ENCODE results near the gene MAPKAP1.

MAPKAP1 gene

DNA sequence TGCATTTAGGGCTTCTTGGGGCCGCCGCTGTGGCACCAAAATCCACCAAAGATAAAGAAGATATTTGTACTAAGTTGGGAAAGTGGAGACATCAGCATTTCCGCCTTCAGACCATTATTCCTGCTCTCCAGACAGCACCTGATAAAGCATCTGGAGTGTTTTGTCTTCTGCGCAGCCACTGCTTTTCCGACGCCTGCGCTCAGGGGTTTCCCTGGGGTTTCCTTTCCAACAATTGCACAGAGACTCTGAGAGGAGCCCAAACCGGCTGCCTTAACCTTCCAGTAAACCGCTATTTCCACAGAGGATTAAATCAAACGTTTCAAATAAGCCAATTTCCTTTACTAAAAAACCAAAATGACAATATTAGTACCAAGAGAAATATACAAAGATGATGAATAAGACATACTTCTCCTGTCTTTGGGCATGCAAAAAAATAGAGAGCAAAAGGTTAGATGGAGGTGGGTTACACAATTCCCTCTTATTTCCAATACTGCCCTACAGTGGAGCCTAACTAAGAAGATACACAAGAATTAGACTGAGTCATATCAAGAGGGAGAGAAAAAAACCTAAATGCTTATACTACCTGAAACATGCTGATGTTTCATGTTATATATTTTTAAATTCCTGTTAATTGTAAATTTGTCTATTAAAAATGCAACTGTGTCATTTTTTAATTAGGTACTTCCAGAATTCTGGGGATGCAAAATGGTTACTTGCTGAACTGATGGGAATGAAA lies 98.4 kb downstream of the MAPKAP1 start:
- Histone ChIP-seq H3K27me3 (ENCODE audit: control insufficient read depth in 1 of 2, insufficient read depth in 2 of 2, low read length in 2 of 2) (no peaks in the 10 kb centered on the region), H3K36me3 (ENCODE audit: control insufficient read depth in 2 of 2, insufficient read depth in 2 of 2, low read length in 2 of 2) (no peaks in the 10 kb centered on the region), H3K4me3 (ENCODE audit: low read length in 2 of 2) (no peak overlapping the region), H3K4me1 (ENCODE audit: control insufficient read depth, insufficient read depth, low read length) (peaks cover 3% of the 10 kb centered on the region), H3K9me3 (ENCODE audit: control insufficient read depth in 2 of 2, low read length in 2 of 2) (no peaks in the 10 kb centered on the region), H3K27ac (ENCODE audit: low read length) (no peak overlapping the region), H3K9ac (ENCODE audit: low read length in 2 of 2) (no peak overlapping the region)

DNA sequence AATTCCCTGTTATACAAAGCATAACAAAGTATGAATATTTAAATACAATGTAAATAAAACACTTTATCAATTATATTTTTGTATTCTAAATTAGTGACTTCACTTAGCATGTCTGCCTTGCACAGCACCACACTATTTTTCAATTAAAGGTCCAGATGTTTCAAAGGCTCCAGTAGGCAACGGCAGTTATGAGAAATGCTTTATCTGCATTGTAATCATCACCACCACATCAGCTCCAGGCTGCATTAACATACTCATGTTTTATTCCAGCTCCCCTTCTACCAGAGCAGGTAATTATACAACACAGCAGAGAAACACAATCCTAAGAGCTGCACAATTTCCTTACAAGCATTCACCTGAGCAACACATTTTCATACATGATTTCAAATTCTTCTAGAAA lies 102.8 kb downstream of the MAPKAP1 start:
- Histone ChIP-seq H3K4me3 (ENCODE audit: low read length in 2 of 2) (no peak overlapping the region), H3K36me3 (ENCODE audit: control insufficient read depth in 2 of 2, insufficient read depth in 2 of 2, low read length in 2 of 2) (no peaks in the 10 kb centered on the region), H3K4me1 (ENCODE audit: control insufficient read depth, insufficient read depth, low read length) (no peaks in the 10 kb centered on the region), H3K9ac (ENCODE audit: low read length in 2 of 2) (no peak overlapping the region), H3K27ac (ENCODE audit: low read length) (no peak overlapping the region), H3K27me3 (ENCODE audit: control insufficient read depth in 1 of 2, insufficient read depth in 2 of 2, low read length in 2 of 2) (no peaks in the 10 kb centered on the region), H3K9me3 (ENCODE audit: control insufficient read depth in 2 of 2, low read length in 2 of 2) (no peaks in the 10 kb centered on the region)

DNA sequence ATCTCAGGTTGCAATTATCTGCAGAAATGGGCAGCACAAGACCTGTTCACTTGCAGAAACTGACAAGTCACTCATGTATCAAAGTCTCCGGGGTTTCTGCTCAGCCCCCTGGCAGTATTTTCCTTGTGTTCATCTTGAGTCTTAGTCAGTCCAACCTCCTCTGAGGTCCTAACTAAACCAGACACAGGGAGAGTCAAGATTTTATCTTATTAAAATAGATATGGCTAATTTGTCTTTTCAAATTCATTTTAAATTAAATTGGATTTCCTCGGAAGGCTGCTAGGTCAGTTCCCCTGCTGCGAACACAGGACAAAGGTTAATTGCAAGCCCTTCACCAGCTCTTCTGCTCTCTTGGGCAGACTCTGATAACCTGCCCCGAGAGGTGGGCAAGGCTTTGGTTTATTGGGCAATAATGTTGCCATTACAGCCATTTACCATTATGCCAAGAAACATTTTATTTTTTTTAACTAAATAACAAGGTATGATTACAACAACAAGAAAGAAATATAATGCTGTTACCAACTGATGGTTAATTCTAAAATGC lies 103.5 kb downstream of the MAPKAP1 start:
- no peak overlapping the region for H3K27ac ChIP-seq (ENCODE audit: low read length)
- no peaks in the 10 kb centered on the region for H3K4me1 ChIP-seq (ENCODE audit: control insufficient read depth, insufficient read depth, low read length)
- no peaks in the 10 kb centered on the region for H3K27me3 ChIP-seq (ENCODE audit: control insufficient read depth in 1 of 2, insufficient read depth in 2 of 2, low read length in 2 of 2)
- H3K4me3 ChIP-seq (ENCODE audit: low read length in 2 of 2), result no peak overlapping the region
- no peaks in the 10 kb centered on the region for H3K9me3 ChIP-seq (ENCODE audit: control insufficient read depth in 2 of 2, low read length in 2 of 2)
- H3K9ac ChIP-seq (ENCODE audit: low read length in 2 of 2), result no peak overlapping the region
- no peaks in the 10 kb centered on the region for H3K36me3 ChIP-seq (ENCODE audit: control insufficient read depth in 2 of 2, insufficient read depth in 2 of 2, low read length in 2 of 2)

DNA sequence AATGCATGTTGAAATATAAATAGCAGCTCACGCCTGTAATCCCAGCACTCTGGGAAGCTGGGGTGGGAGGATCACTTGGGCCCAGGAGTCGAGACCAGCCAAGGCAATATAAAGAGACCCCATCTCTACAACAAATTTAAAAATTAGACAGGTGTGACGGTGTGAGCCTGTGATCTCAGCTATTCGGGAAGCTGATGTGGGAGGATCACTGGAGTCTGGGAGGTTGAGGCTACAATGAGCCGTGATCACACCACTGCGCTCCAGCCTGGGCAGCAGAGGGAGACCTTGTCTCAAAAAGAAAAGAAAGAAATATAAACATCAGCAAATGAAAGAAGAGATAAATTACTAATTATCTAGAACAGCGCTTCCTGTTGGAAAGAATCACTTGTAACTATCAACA lies 105.0 kb downstream of the MAPKAP1 start:
- H3K27me3 ChIP-seq (ENCODE audit: control insufficient read depth in 1 of 2, insufficient read depth in 2 of 2, low read length in 2 of 2), result no peaks in the 10 kb centered on the region
- no peak overlapping the region for H3K9ac ChIP-seq (ENCODE audit: low read length in 2 of 2)
- no peaks in the 10 kb centered on the region for H3K36me3 ChIP-seq (ENCODE audit: control insufficient read depth in 2 of 2, insufficient read depth in 2 of 2, low read length in 2 of 2)
- no peaks in the 10 kb centered on the region for H3K9me3 ChIP-seq (ENCODE audit: control insufficient read depth in 2 of 2, low read length in 2 of 2)
- no peak overlapping the region for H3K4me3 ChIP-seq (ENCODE audit: low read length in 2 of 2)
- no peaks in the 10 kb centered on the region for H3K4me1 ChIP-seq (ENCODE audit: control insufficient read depth, insufficient read depth, low read length)
- no peak overlapping the region for H3K27ac ChIP-seq (ENCODE audit: low read length)

DNA sequence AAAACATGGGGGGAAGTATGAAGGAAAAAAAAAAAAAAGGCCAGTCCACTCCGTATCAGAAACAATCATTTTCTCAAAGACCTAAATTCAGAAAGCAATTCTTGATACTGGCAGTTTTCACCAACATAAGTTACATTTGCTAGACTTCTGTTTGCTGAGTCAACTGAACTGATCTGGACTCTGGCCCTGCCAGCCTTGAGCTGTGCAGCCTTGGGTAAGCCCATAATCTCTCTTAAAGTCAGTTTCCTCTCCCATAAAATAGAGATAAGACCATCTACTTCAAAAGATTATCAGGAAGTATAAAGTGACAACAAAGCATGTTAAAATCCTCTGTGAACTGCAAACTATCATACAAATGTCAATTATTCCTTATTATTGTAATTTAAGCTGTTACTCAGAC lies 106.8 kb downstream of the MAPKAP1 start:
- Histone ChIP-seq H3K9ac (ENCODE audit: low read length in 2 of 2) (no peak overlapping the region), H3K27ac (ENCODE audit: low read length) (no peak overlapping the region), H3K27me3 (ENCODE audit: control insufficient read depth in 1 of 2, insufficient read depth in 2 of 2, low read length in 2 of 2) (no peaks in the 10 kb centered on the region), H3K9me3 (ENCODE audit: control insufficient read depth in 2 of 2, low read length in 2 of 2) (no peaks in the 10 kb centered on the region), H3K36me3 (ENCODE audit: control insufficient read depth in 2 of 2, insufficient read depth in 2 of 2, low read length in 2 of 2) (no peaks in the 10 kb centered on the region), H3K4me3 (ENCODE audit: low read length in 2 of 2) (no peak overlapping the region), H3K4me1 (ENCODE audit: control insufficient read depth, insufficient read depth, low read length) (no peaks in the 10 kb centered on the region)

DNA sequence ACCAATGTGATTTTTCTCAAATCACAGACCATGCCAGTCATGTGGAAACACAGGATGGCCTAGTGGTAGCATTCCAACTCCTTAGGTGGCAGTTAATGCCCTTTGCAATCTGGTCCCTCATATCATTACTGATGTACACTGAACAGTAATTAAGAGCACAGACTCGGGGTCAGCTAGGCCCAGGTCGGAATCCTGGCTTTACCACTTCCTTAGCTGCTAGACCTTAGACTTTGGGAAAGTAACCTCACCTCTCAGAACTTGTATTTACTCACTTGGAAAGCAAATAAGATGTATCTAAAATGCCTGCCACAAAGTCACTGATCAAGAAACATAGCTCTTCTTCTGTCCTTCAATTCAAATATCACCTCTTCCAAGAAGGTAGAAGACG lies 112.8 kb downstream of the MAPKAP1 start:
- no peak overlapping the region for H3K27ac ChIP-seq (ENCODE audit: low read length)
- no peaks in the 10 kb centered on the region for H3K36me3 ChIP-seq (ENCODE audit: control insufficient read depth in 2 of 2, insufficient read depth in 2 of 2, low read length in 2 of 2)
- H3K27me3 ChIP-seq (ENCODE audit: control insufficient read depth in 1 of 2, insufficient read depth in 2 of 2, low read length in 2 of 2), result no peaks in the 10 kb centered on the region
- peaks cover 3% of the 10 kb centered on the region for H3K4me1 ChIP-seq (ENCODE audit: control insufficient read depth, insufficient read depth, low read length)
- no peaks in the 10 kb centered on the region for H3K9me3 ChIP-seq (ENCODE audit: control insufficient read depth in 2 of 2, low read length in 2 of 2)
- H3K9ac ChIP-seq (ENCODE audit: low read length in 2 of 2), result no peak overlapping the region
- no peak overlapping the region for H3K4me3 ChIP-seq (ENCODE audit: low read length in 2 of 2)

DNA sequence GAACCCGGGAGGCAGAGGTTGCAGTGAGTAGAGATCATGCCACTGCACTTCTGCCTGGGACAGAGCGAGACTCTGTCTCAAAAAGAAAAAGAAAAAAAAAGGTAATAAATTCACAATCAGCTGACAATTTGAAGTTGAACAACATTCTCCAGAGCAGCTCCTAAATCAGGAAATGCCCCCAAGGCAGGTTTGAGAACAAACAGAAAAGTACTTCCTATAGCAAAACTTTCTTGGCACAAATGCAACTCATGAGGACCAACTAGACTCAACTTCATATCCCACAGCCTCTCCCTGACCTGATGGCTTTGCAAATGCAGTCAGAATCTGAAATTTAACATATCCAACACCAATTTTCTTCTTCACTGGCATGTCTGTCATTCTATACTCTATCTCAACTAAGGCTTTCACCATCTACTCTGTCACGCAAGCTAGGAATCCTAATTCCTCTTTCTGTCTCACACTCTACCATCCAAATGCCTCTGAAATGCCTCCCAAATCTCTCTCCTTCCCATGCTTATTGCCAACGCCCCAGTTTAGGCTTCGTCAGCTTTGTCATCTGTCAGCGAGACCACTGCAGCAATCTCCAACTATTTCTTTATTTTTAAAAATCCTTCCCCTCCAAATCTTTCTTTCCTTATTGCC lies 113.3 kb downstream of the MAPKAP1 start:
- no peaks in the 10 kb centered on the region for H3K27me3 ChIP-seq (ENCODE audit: control insufficient read depth in 1 of 2, insufficient read depth in 2 of 2, low read length in 2 of 2)
- no peaks in the 10 kb centered on the region for H3K36me3 ChIP-seq (ENCODE audit: control insufficient read depth in 2 of 2, insufficient read depth in 2 of 2, low read length in 2 of 2)
- H3K27ac ChIP-seq (ENCODE audit: low read length), result no peak overlapping the region
- no peak overlapping the region for H3K9ac ChIP-seq (ENCODE audit: low read length in 2 of 2)
- peaks cover 3% of the 10 kb centered on the region for H3K4me1 ChIP-seq (ENCODE audit: control insufficient read depth, insufficient read depth, low read length)
- H3K4me3 ChIP-seq (ENCODE audit: low read length in 2 of 2), result no peak overlapping the region
- no peaks in the 10 kb centered on the region for H3K9me3 ChIP-seq (ENCODE audit: control insufficient read depth in 2 of 2, low read length in 2 of 2)

DNA sequence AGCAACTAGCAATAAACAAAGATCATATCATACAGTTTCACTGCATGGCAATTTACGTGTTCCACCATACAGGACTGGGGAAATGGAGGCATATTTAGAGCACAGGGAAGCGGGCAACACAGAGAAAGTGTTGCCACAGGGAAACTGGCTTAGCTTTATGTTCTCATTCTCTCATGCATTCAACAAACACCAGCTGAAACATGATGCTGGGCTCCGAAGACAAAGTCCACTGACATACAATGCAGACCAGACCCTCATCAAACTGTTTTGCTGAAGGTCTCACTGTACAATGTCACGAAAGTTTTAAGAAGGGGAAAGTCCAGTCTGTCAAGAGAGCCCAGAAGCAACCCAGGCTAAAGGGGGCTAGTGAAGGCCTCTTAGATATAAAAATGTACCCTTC lies 115.1 kb downstream of the MAPKAP1 start:
- H3K4me3 ChIP-seq (ENCODE audit: low read length in 2 of 2), result no peak overlapping the region
- peaks cover 3% of the 10 kb centered on the region for H3K4me1 ChIP-seq (ENCODE audit: control insufficient read depth, insufficient read depth, low read length)
- no peaks in the 10 kb centered on the region for H3K9me3 ChIP-seq (ENCODE audit: control insufficient read depth in 2 of 2, low read length in 2 of 2)
- no peaks in the 10 kb centered on the region for H3K36me3 ChIP-seq (ENCODE audit: control insufficient read depth in 2 of 2, insufficient read depth in 2 of 2, low read length in 2 of 2)
- H3K9ac ChIP-seq (ENCODE audit: low read length in 2 of 2), result no peak overlapping the region
- H3K27ac ChIP-seq (ENCODE audit: low read length), result no peak overlapping the region
- no peaks in the 10 kb centered on the region for H3K27me3 ChIP-seq (ENCODE audit: control insufficient read depth in 1 of 2, insufficient read depth in 2 of 2, low read length in 2 of 2)

DNA sequence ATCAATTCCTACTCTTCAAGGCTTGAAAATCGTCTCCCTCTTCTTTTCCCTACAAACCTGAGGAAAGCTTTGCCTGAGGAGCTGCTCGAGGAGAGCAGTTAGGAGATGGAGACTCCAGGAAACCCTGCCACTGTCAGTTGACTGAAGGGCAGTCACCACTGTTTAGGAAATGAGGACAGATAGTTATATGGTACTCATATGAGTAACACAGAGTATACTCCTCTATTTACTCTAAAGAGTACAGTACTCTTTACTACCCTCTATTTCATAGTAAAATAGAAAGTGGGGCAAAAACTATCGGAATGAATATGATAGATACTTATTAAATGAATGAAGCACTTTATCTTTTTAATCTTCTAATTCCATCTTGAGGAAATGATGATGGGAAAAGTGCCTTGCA lies 115.8 kb downstream of the MAPKAP1 start:
- Histone ChIP-seq H3K9me3 (ENCODE audit: control insufficient read depth in 2 of 2, low read length in 2 of 2) (no peaks in the 10 kb centered on the region), H3K4me1 (ENCODE audit: control insufficient read depth, insufficient read depth, low read length) (peaks cover 3% of the 10 kb centered on the region), H3K9ac (ENCODE audit: low read length in 2 of 2) (no peak overlapping the region), H3K4me3 (ENCODE audit: low read length in 2 of 2) (no peak overlapping the region), H3K27ac (ENCODE audit: low read length) (no peak overlapping the region), H3K36me3 (ENCODE audit: control insufficient read depth in 2 of 2, insufficient read depth in 2 of 2, low read length in 2 of 2) (no peaks in the 10 kb centered on the region), H3K27me3 (ENCODE audit: control insufficient read depth in 1 of 2, insufficient read depth in 2 of 2, low read length in 2 of 2) (no peaks in the 10 kb centered on the region)

DNA sequence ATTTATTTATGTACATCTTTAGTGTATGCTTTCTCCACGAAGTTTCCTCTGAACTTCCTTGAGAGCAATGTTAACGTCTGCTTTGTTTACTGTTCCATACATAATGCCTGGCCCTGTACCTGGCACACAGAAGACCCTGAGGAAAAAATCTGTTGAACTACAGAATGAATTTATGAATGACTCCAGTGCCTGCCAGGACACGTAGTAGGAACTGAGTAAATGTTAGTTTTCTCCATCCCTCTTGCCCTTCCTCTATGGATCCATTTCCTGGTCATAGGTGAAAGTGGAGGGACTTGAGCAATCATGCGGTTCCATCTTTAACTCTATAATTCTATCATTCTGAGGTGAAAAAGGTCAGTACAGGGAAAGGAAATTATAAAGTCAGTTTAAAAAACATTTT lies 117.7 kb downstream of the MAPKAP1 start:
- H3K4me3 ChIP-seq (ENCODE audit: low read length in 2 of 2), result no peak overlapping the region
- H3K27me3 ChIP-seq (ENCODE audit: control insufficient read depth in 1 of 2, insufficient read depth in 2 of 2, low read length in 2 of 2), result no peaks in the 10 kb centered on the region
- H3K4me1 ChIP-seq (ENCODE audit: control insufficient read depth, insufficient read depth, low read length), result peaks cover 3% of the 10 kb centered on the region
- H3K9me3 ChIP-seq (ENCODE audit: control insufficient read depth in 2 of 2, low read length in 2 of 2), result no peaks in the 10 kb centered on the region
- H3K36me3 ChIP-seq (ENCODE audit: control insufficient read depth in 2 of 2, insufficient read depth in 2 of 2, low read length in 2 of 2), result no peaks in the 10 kb centered on the region
- H3K9ac ChIP-seq (ENCODE audit: low read length in 2 of 2), result no peak overlapping the region
- H3K27ac ChIP-seq (ENCODE audit: low read length), result no peak overlapping the region

DNA sequence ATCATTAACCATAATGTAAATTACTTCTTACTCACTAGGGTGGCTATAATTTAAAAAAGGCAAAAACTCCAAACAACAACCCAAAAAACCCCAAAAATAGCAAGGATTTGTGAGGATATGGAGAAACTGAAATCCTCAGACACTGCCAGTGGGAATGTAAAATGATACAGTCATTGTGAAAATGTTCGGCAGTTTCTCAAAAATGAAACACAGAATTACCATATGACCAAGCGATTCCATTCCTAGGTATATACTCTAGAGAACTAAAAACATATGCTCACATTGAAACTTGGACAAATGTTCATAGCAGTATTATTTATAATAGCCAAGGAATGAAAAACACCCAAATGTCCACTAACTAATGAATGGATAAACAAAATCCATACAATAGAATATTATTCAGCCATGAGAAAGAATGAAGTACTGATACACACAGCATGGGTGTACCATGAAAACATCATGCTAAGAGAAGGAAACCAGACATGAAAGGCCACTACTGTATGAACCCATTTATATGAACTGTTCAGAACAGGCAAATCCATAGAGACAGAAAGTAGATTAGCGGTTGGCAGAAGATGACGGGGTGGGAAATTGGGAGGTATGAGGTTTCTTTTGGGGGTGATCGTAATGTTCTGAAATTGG lies 119.1 kb downstream of the MAPKAP1 start:
- no peaks in the 10 kb centered on the region for H3K27me3 ChIP-seq (ENCODE audit: control insufficient read depth in 1 of 2, insufficient read depth in 2 of 2, low read length in 2 of 2)
- no peaks in the 10 kb centered on the region for H3K4me1 ChIP-seq (ENCODE audit: control insufficient read depth, insufficient read depth, low read length)
- no peak overlapping the region for H3K4me3 ChIP-seq (ENCODE audit: low read length in 2 of 2)
- H3K27ac ChIP-seq (ENCODE audit: low read length), result no peak overlapping the region
- H3K36me3 ChIP-seq (ENCODE audit: control insufficient read depth in 2 of 2, insufficient read depth in 2 of 2, low read length in 2 of 2), result no peaks in the 10 kb centered on the region
- no peaks in the 10 kb centered on the region for H3K9me3 ChIP-seq (ENCODE audit: control insufficient read depth in 2 of 2, low read length in 2 of 2)
- H3K9ac ChIP-seq (ENCODE audit: low read length in 2 of 2), result no peak overlapping the region
